ENCODE data around the gene OTOP3. TPM values are rescaled to one million over a fixed set of nuclear protein-coding genes. Genes with fewer than 3 reads are reported as not detected.

OTOP3 gene
- total and polyA plus RNA-seq, 2 of the 4 experiments (the other 2 are of a cell fraction) = not detected

- Histone ChIP-seq H3K14ac (replicated peaks; ENCODE audit: low read depth, low read length) (no peak overlapping the region), H3K23ac (ENCODE audit: low read depth, low read length) (no peak overlapping the region), H4K91ac (ENCODE audit: insufficient read depth, low read depth, low read length) (no peak overlapping the region), H4K20me1 (ENCODE audit: insufficient read depth, low read length) (no peaks in the 10 kb centered on the region), H2BK5ac (ENCODE audit: low read depth, low read length, poor library complexity, severe bottlenecking) (no peak overlapping the region), H3K4ac (ENCODE audit: low read depth, low read length) (no peak overlapping the region), H3K9me3 (ENCODE audit: control insufficient read depth, insufficient read depth, low read length) (no peaks in the 10 kb centered on the region), H3K27me3 (ENCODE audit: control insufficient read depth, insufficient read depth, low read length) (peaks cover 13% of the 10 kb centered on the region), H3K18ac (ENCODE audit: low read depth, low read length) (no peak overlapping the region), H2AK5ac (ENCODE audit: low read depth, low read length) (no peak overlapping the region), H3K4me3 (ENCODE audit: insufficient read depth, low read depth, low read length) (no peak overlapping the region), H3K56ac (ENCODE audit: extremely low read depth, insufficient read depth, low read length) (no peak overlapping the region), H4K8ac (ENCODE audit: low read depth in 2 of 2, low read length in 2 of 2) (no peak overlapping the region), H2AK9ac (replicated peaks; ENCODE audit: low read depth, low read length, poor library complexity) (no peak overlapping the region), H3K9me1 (ENCODE audit: insufficient read depth, low read length) (peaks cover 5% of the 10 kb centered on the region), H3K4me2 (ENCODE audit: low read depth, low read length) (no peak overlapping the region), H2BK15ac (ENCODE audit: low read depth, low read length) (no peak overlapping the region), H4K5ac (ENCODE audit: low read depth, low read length) (no peak overlapping the region), H3K79me1 (ENCODE audit: low read depth in 1 of 2, low read length in 2 of 2) (peaks cover 4 to 12% of the 10 kb centered on the region in 2 experiments; a peak in 3 of 4 replicates), H3K36me3 (ENCODE audit: control insufficient read depth, insufficient read depth, low read length) (no peaks in the 10 kb centered on the region), H3K9ac (ENCODE audit: low read depth, low read length) (no peak overlapping the region), H2BK20ac (ENCODE audit: low read depth, low read length) (no peak overlapping the region), H2AFZ (replicated peaks; ENCODE audit: low read length, poor library complexity) (no peak overlapping the region), H2BK120ac (ENCODE audit: low read depth, low read length) (no peak overlapping the region), H3K27ac (ENCODE audit: insufficient read depth, low read length) (no peak overlapping the region), H3K4me1 (ENCODE audit: control insufficient read depth, insufficient read depth, low read length) (peaks cover 10% of the 10 kb centered on the region)
- no TSS peak for BruUV-seq (replicated peaks)
- CTCF ChIA-PET = no interaction called here
- DNase-seq (no peak), ATAC-seq (ENCODE audit: low read depth) (no peak)
- POLR2A ChIA-PET (ENCODE audit: unreplicated experiment) = no interaction called here
- intact Hi-C loops (cut with micrococcal nuclease) (no loop called here), dilution Hi-C loops (cut with HindIII; ENCODE audit: low sequenced_read_pairs, unreplicated experiment) (no loop called here), in situ Hi-C loops (cut with MboI; ENCODE audit: low sequenced_read_pairs) (no loop called here)
- WGBS, 2 experiments (ENCODE audit: extremely low coverage in 2 of 2, insufficient read length in 1 of 2) = 74% methylated on average over 5 of the region's 17 CpGs; no CpG with 5 or more reads in 1 of the 2 experiments
- TF ChIP-seq BHLHE40 (IDR thresholded peaks at IDR 0.05; ENCODE audit: low read depth, low read length) (no peak), MAFK (IDR thresholded peaks at IDR 0.05; ENCODE audit: low read depth, low read length) (no peak), RCOR1 (IDR thresholded peaks at IDR 0.05; ENCODE audit: insufficient replicate concordance, low read length) (no peak), FOS (IDR thresholded peaks at IDR 0.05; ENCODE audit: low read depth, low read length) (no peak), CEBPB (IDR thresholded peaks at IDR 0.05; ENCODE audit: low read depth, low read length) (no peak), MAZ (IDR thresholded peaks at IDR 0.05; ENCODE audit: borderline replicate concordance, low read depth, low read length) (no peak), ELK1 (IDR thresholded peaks at IDR 0.05; ENCODE audit: borderline replicate concordance, low read depth, low read length) (no peak), CHD1 (IDR thresholded peaks at IDR 0.05; ENCODE audit: low read depth, low read length) (no peak), MXI1 (IDR thresholded peaks at IDR 0.05; ENCODE audit: borderline replicate concordance, low read depth, low read length) (no peak), SMC3 (IDR thresholded peaks at IDR 0.05; ENCODE audit: low read depth, low read length) (no peak), NFE2L2 (IDR thresholded peaks at IDR 0.05; ENCODE audit: low read depth, low read length) (no peak), USF2 (IDR thresholded peaks at IDR 0.05; ENCODE audit: low read depth, low read length) (no peak), RFX5 (IDR thresholded peaks at IDR 0.05; ENCODE audit: low read depth, low read length) (no peak), CTCF (conservative IDR thresholded peaks at IDR 0.05; ENCODE audit: low read depth, low read length) (no peak), RAD21 (IDR thresholded peaks at IDR 0.05; ENCODE audit: low read length) (no peak), POLR2A (IDR thresholded peaks at IDR 0.05; ENCODE audit: low read depth, low read length) (no peak)
Observed at GRCh38 chr17:74979408-74980146, 43.9 kb downstream of the OTOP3 start.
